ENCODE data around the gene KDELR1. TPM values are rescaled to one million over a fixed set of nuclear protein-coding genes. Genes with fewer than 3 reads are reported as not detected.
A peak's percentile ranks its signal among the peaks of the same experiment; 100 is the strongest.

Gene KDELR1
- total and polyA plus RNA-seq, 2 donors (not counting 3 experiments of a cell fraction or from before 2014, with no cell fraction given) = 199 to 224 TPM

GRCh38 chr19:48332662-48333466, 58.5 kb downstream of the KDELR1 start:
- intact Hi-C loops (cut with micrococcal nuclease) = loop anchor here (1.0 kb wide), 1 partner anchor 13 kb away; no protein-coding TSS in a partner anchor
- Histone ChIP-seq H3K4me2 (ENCODE audit: insufficient read depth, low read length) (peak overlapping the region; percentile 65), H3K36me3 (ENCODE audit: control insufficient read depth in 2 of 2, extremely low read depth in 1 of 2, insufficient read depth in 2 of 2, low read length in 2 of 2) (no peaks in the 10 kb centered on the region), H3K9ac (replicated peaks; ENCODE audit: extremely low read depth, insufficient read depth, low read length) (peak overlapping the region; percentile 10), H3K9me3 (replicated peaks; ENCODE audit: control insufficient read depth, insufficient read depth, low read length) (no peaks in the 10 kb centered on the region), H3K27me3 (ENCODE audit: control insufficient read depth in 2 of 2, insufficient read depth in 2 of 2, low read length in 2 of 2) (no peaks in the 10 kb centered on the region), H2AFZ (ENCODE audit: low read depth, low read length) (peak overlapping the region; percentile 52), H3K79me2 (ENCODE audit: control insufficient read depth, insufficient read depth, low read length) (peaks cover under 1% of the 10 kb centered on the region), H3K4me1 (ENCODE audit: control insufficient read depth, extremely low read depth, insufficient read depth, low read length) (peaks cover 16% of the 10 kb centered on the region), H3K27ac (ENCODE audit: insufficient read depth, low read depth, low read length) (peak overlapping the region; percentile 64), H3K9me1 (replicated peaks; ENCODE audit: control insufficient read depth, extremely low read depth, insufficient read depth, low read length) (no peaks in the 10 kb centered on the region), H3K4me3 (replicated peaks in 1 of 3; ENCODE audit: insufficient read depth in 1 of 3, low read depth in 1 of 3, low read length in 3 of 3) (peak overlapping the region in 2 of 3 experiments; percentile 18 to 29), H4K20me1 (replicated peaks; ENCODE audit: control insufficient read depth, extremely low read depth, insufficient read depth, low read length) (no peaks in the 10 kb centered on the region)
- FAIRE-seq (peak; percentile 97), DNase-seq (ENCODE audit: low read depth, low spot score) (peak; percentile 97)
- dilution Hi-C loops (cut with MboI; ENCODE audit: extremely low pct_ligation_motif_present, low sequenced_read_pairs) = no loop called here
- TF ChIP-seq POLR2AphosphoS5 (IDR thresholded peaks at IDR 0.05; ENCODE audit: insufficient read depth, low read depth, low read length) = peak; percentile 30
- TF ChIP-seq FOS (IDR thresholded peaks at IDR 0.05; ENCODE audit: borderline replicate concordance, insufficient read depth, low read length) = no peak
- POLR2A ChIA-PET = interaction anchor here (0.8 to 0.9 kb wide), 3 partner anchors 11 to 15 kb away, joined by 3 to 5 read pairs (median 3); a partner anchor contains a TSS
- BruUV-seq (replicated peaks) = no TSS peak
- CTCF ChIA-PET = interaction anchor here (0.7 to 10.0 kb wide), 16 partner anchors 13 to 254 kb away, joined by 3 to 486 read pairs (median 5); partner anchors contain the start of genes EMP3, SYNGR4 and TMEM143

Other genes starting within 250 kb of the KDELR1 start
- gene LIG1, start 221.2 kb downstream of the KDELR1 start, total RNA-seq = 94.7 and 100 TPM in 2 replicates
- gene LIG1, start 221.2 kb downstream of the KDELR1 start, polyA plus RNA-seq = 64.0 and 68.2 TPM in 2 replicates
- gene ZSWIM9, start 220.9 kb downstream of the KDELR1 start, total RNA-seq = 7.4 and 8.6 TPM in 2 replicates
- gene ZSWIM9, start 220.9 kb downstream of the KDELR1 start, polyA plus RNA-seq = 1.0 and 1.2 TPM in 2 replicates
- gene CARD8, start 135.6 kb downstream of the KDELR1 start, total RNA-seq = 123 and 156 TPM in 2 replicates
- 57.3 and 64.6 TPM in 2 replicates for gene CARD8, start 135.6 kb downstream of the KDELR1 start, polyA plus RNA-seq
- 0.39 and 1.5 TPM in 2 replicates for gene ZNF114, start 121.5 kb downstream of the KDELR1 start, total RNA-seq
- gene ZNF114, start 121.5 kb downstream of the KDELR1 start, polyA plus RNA-seq = 0.12 and 0.38 TPM in 2 replicates
- 107 and 127 TPM in 2 replicates for gene EMP3, start 66.0 kb downstream of the KDELR1 start, total RNA-seq
- gene EMP3, start 66.0 kb downstream of the KDELR1 start, polyA plus RNA-seq = 406 and 565 TPM in 2 replicates
- 4.6 and 7.3 TPM in 2 replicates for gene TMEM143, start 27.6 kb downstream of the KDELR1 start, total RNA-seq
- gene TMEM143, start 27.6 kb downstream of the KDELR1 start, polyA plus RNA-seq = 5.4 and 6.2 TPM in 2 replicates
- not detected in 2 replicates for gene SYNGR4, start 27.2 kb downstream of the KDELR1 start, total RNA-seq
- not detected in 2 replicates for gene SYNGR4, start 27.2 kb downstream of the KDELR1 start, polyA plus RNA-seq
- gene GRIN2D, start 2.1 kb upstream of the KDELR1 start, total RNA-seq = 1.8 and 2.1 TPM in 2 replicates
- gene GRIN2D, start 2.1 kb upstream of the KDELR1 start, polyA plus RNA-seq = 0.38 and 0.59 TPM in 2 replicates
- 52.7 and 52.8 TPM in 2 replicates for gene GRWD1, start 54.4 kb upstream of the KDELR1 start, total RNA-seq
- 26.3 and 26.8 TPM in 2 replicates for gene GRWD1, start 54.4 kb upstream of the KDELR1 start, polyA plus RNA-seq
- gene KCNJ14, start 64.0 kb upstream of the KDELR1 start, total RNA-seq = 0.92 and 1.4 TPM in 2 replicates
- 0.26 and 0.32 TPM in 2 replicates for gene KCNJ14, start 64.0 kb upstream of the KDELR1 start, polyA plus RNA-seq
- 119 and 125 TPM in 2 replicates for gene CYTH2, start 77.8 kb upstream of the KDELR1 start, total RNA-seq
- 98.4 and 98.6 TPM in 2 replicates for gene CYTH2, start 77.8 kb upstream of the KDELR1 start, polyA plus RNA-seq
- 0.11 TPM in 1 of 2 replicates, not detected in the other for gene LMTK3, start 120.3 kb upstream of the KDELR1 start, total RNA-seq
- gene LMTK3, start 120.3 kb upstream of the KDELR1 start, polyA plus RNA-seq = 0.05 and 0.14 TPM in 2 replicates
- gene SULT2B1, start 160.6 kb upstream of the KDELR1 start, total RNA-seq = not detected in 2 replicates
- gene SULT2B1, start 160.6 kb upstream of the KDELR1 start, polyA plus RNA-seq = not detected in 2 replicates
- gene SPACA4, start 215.2 kb upstream of the KDELR1 start, total RNA-seq = not detected in 2 replicates
- not detected in 2 replicates for gene SPACA4, start 215.2 kb upstream of the KDELR1 start, polyA plus RNA-seq
- gene FAM83E, start 223.5 kb upstream of the KDELR1 start, total RNA-seq = 1.7 and 3.5 TPM in 2 replicates
- gene FAM83E, start 223.5 kb upstream of the KDELR1 start, polyA plus RNA-seq = 0.04 and 0.10 TPM in 2 replicates
- gene RPL18, start 227.6 kb upstream of the KDELR1 start, total RNA-seq = 1,402 and 1,407 TPM in 2 replicates
- 2,154 and 2,376 TPM in 2 replicates for gene RPL18, start 227.6 kb upstream of the KDELR1 start, polyA plus RNA-seq
- gene SPHK2, start 228.0 kb upstream of the KDELR1 start, total RNA-seq = 30.5 and 31.1 TPM in 2 replicates
- 20.2 and 23.4 TPM in 2 replicates for gene SPHK2, start 228.0 kb upstream of the KDELR1 start, polyA plus RNA-seq
- 0.78 and 1.5 TPM in 2 replicates for gene DBP, start 245.8 kb upstream of the KDELR1 start, total RNA-seq
- 1.8 and 2.0 TPM in 2 replicates for gene DBP, start 245.8 kb upstream of the KDELR1 start, polyA plus RNA-seq